ENCODE results near the gene SYT17. TPM values are rescaled to one million over a fixed set of nuclear protein-coding genes. Genes with fewer than 3 reads are reported as not detected.
A peak's percentile ranks its signal among the peaks of the same experiment; 100 is the strongest.

SYT17 gene
- total and polyA plus RNA-seq, 10 of the 15 experiments (the other 5 are each of a cell fraction or from before 2014, with no cell fraction given), result 3.7 to 12.3 (median 5.0) TPM

DNA sequence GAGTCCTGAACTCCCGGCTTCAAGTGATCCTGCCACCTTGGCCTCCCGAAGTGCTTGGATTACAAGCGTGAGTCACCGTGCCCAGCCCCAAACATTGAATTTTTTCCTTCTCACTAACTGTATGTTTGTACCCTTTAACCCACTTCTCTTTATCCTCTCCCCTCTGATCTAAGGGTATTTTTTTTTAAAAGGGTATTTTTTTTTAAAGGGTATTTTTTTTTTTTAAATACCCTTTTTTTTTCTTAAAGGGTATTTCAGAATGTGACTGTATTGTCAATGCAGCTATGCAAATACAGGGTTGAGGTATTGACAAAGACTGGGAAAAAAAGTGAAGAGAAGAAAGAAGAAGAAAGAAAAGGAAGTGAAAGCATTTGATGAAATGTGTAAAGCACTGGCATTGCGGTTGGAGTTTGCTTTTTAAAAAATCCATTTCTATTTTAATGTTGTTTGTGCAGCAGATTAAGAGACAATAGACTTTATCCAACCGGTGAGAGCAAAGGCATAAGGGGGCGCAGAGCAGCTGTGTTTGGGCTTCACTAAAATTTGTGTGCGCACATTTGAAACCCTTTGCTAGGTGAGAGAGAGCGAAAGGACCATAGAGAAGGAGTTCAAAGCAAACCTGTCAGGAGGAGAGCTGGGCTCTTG, 42.4 kb downstream of the SYT17 start (continued):
- TF ChIP-seq, protein P1, sequence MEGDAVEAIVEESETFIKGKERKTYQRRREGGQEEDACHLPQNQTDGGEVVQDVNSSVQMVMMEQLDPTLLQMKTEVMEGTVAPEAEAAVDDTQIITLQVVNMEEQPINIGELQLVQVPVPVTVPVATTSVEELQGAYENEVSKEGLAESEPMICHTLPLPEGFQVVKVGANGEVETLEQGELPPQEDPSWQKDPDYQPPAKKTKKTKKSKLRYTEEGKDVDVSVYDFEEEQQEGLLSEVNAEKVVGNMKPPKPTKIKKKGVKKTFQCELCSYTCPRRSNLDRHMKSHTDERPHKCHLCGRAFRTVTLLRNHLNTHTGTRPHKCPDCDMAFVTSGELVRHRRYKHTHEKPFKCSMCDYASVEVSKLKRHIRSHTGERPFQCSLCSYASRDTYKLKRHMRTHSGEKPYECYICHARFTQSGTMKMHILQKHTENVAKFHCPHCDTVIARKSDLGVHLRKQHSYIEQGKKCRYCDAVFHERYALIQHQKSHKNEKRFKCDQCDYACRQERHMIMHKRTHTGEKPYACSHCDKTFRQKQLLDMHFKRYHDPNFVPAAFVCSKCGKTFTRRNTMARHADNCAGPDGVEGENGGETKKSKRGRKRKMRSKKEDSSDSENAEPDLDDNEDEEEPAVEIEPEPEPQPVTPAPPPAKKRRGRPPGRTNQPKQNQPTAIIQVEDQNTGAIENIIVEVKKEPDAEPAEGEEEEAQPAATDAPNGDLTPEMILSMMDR (IDR thresholded peaks at IDR 0.05 in 2 of 3, conservative IDR thresholded peaks at IDR 0.05 in 1 of 3; ENCODE audit: control insufficient read depth in 2 of 3, extremely low read depth in 1 of 3, insufficient read depth in 1 of 3, low read depth in 3 of 3, low read length in 3 of 3), result peak in 1 of 3 experiments; percentile 25; a peak in 2 of 6 replicates
- TF ChIP-seq TCF3 (IDR thresholded peaks at IDR 0.05; ENCODE audit: borderline replicate concordance, insufficient read depth, low read depth, low read length), result 0 out of 2 replicates have a peak, but pooled peaks have one; percentile 31

DNA sequence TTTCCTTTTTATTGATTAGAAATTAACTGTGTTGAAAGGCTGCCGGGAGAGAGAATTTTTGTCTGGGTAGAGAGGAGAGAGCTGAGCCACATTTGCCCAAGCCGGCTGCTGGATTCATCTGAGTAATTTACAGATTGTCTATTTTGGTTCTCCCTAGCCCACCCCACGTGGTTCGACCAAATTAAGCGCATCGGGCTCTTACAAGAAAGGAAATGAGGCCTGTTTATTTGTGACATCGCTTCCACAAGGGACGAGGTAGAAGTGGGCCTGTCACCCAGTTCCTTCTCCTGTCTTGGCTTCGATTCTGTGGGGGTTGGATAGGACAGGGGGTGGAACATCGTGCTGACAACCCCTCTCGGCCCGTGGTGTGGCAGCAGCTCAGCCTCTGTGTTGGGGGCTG, 42.9 kb downstream of the SYT17 start:
- DNase-seq (ENCODE audit: low read depth, low spot score) (peak; percentile 63), FAIRE-seq (peak; percentile 41), ATAC-seq (peak; percentile 76)
- Histone ChIP-seq H3K36me3 (ENCODE audit: control insufficient read depth in 2 of 2, insufficient read depth in 2 of 2, low read length in 1 of 2) (no peaks in the 10 kb centered on the region), H2AFZ (ENCODE audit: control insufficient read depth, low read depth, low read length) (peak overlapping the region; percentile 89), H4K20me1 (ENCODE audit: control insufficient read depth, insufficient read depth) (no peaks in the 10 kb centered on the region), H3K4me2 (ENCODE audit: control insufficient read depth, insufficient read depth) (peak overlapping the region; percentile 96), H3K9me3 (replicated peaks; ENCODE audit: control insufficient read depth, insufficient read depth, low read length) (peaks cover 31% of the 10 kb centered on the region; the same call in 2 of the 3 replicates), H3K27me3 (replicated peaks in 1 of 2; ENCODE audit: control insufficient read depth in 2 of 2, insufficient read depth in 2 of 2, low read length in 1 of 2) (no peaks in the 10 kb centered on the region), H3K4me1 (ENCODE audit: control insufficient read depth, insufficient read depth, low read length) (peaks cover 13% of the 10 kb centered on the region), H3K79me2 (ENCODE audit: control insufficient read depth, insufficient read depth, low read length) (peaks cover 1% of the 10 kb centered on the region; the same call in 1 of the 2 replicates), H3K9ac (ENCODE audit: control insufficient read depth, insufficient read depth, low read length) (peak overlapping the region; percentile 85), H3K4me3 (peak overlapping the region; percentile 49), H3K27ac (ENCODE audit: control insufficient read depth, insufficient read depth) (peak overlapping the region; percentile 99)
- TSS peak; percentile 88 for BruUV-seq (replicated peaks)
- ChIA-PET SMC1A (ENCODE audit: uncharacterized antibody, unreplicated experiment) (interaction anchor here (0.6 to 1.4 kb wide), 13 partner anchors 15 to 1272 kb away, joined by 3 to 7 read pairs (median 3); partner anchors contain the start of gene VPS35L), POLR2A (interaction anchor here (0.6 to 1.1 kb wide), 3 partner anchors 61 to 83 kb away, joined by 3 read pairs; no protein-coding TSS in a partner anchor), CTCF (interaction anchor here (0.6 to 2.3 kb wide), 9 partner anchors 12 to 291 kb away, joined by 3 to 7 read pairs (median 4); no protein-coding TSS in a partner anchor), RAD21 (ENCODE audit: unreplicated experiment) (interaction anchor here (0.9 to 1.9 kb wide), 6 partner anchors 17 to 292 kb away, joined by 3 to 6 read pairs (median 4); no protein-coding TSS in a partner anchor)
- in situ Hi-C loops (cut with MboI) (no loop called here), intact Hi-C loops (cut with micrococcal nuclease; ENCODE audit: unreplicated experiment) (loop anchor here (1.0 to 2.0 kb wide), 2 partner anchors 44 to 83 kb away; no protein-coding TSS in a partner anchor)
- 1% methylated on average over 12 of the region's 12 CpGs for WGBS (ENCODE audit: insufficient coverage, insufficient replicate concordance, low lambda C conversion rate, missing lambda C conversion rate)
- TF ChIP-seq JUNB (IDR thresholded peaks at IDR 0.05) (peak; percentile 12; the same call in 1 of the 2 replicates), RAD51 (IDR thresholded peaks at IDR 0.05) (peak; percentile 79), BACH1 (IDR thresholded peaks at IDR 0.05; ENCODE audit: borderline replicate concordance) (no peak), SREBF1 (IDR thresholded peaks at IDR 0.05; ENCODE audit: low read length) (no peak), CREB1 (IDR thresholded peaks at IDR 0.05; ENCODE audit: low read depth) (peak; percentile 52; the same call in 1 of the 2 replicates), ZBED1 (IDR thresholded peaks at IDR 0.05; ENCODE audit: borderline replicate concordance) (0 out of 2 replicates have a peak, but pooled peaks have one; percentile 49)
- TF ChIP-seq, protein P2, sequence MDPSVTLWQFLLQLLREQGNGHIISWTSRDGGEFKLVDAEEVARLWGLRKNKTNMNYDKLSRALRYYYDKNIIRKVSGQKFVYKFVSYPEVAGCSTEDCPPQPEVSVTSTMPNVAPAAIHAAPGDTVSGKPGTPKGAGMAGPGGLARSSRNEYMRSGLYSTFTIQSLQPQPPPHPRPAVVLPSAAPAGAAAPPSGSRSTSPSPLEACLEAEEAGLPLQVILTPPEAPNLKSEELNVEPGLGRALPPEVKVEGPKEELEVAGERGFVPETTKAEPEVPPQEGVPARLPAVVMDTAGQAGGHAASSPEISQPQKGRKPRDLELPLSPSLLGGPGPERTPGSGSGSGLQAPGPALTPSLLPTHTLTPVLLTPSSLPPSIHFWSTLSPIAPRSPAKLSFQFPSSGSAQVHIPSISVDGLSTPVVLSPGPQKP (IDR thresholded peaks at IDR 0.05; ENCODE audit: low read depth, low read length), result no peak
- TF ChIP-seq, protein P3, sequence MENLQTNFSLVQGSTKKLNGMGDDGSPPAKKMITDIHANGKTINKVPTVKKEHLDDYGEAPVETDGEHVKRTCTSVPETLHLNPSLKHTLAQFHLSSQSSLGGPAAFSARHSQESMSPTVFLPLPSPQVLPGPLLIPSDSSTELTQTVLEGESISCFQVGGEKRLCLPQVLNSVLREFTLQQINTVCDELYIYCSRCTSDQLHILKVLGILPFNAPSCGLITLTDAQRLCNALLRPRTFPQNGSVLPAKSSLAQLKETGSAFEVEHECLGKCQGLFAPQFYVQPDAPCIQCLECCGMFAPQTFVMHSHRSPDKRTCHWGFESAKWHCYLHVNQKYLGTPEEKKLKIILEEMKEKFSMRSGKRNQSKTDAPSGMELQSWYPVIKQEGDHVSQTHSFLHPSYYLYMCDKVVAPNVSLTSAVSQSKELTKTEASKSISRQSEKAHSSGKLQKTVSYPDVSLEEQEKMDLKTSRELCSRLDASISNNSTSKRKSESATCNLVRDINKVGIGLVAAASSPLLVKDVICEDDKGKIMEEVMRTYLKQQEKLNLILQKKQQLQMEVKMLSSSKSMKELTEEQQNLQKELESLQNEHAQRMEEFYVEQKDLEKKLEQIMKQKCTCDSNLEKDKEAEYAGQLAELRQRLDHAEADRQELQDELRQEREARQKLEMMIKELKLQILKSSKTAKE (IDR thresholded peaks at IDR 0.05; ENCODE audit: low read depth, poor library complexity, severe bottlenecking), result no peak
- TF ChIP-seq, protein P4, sequence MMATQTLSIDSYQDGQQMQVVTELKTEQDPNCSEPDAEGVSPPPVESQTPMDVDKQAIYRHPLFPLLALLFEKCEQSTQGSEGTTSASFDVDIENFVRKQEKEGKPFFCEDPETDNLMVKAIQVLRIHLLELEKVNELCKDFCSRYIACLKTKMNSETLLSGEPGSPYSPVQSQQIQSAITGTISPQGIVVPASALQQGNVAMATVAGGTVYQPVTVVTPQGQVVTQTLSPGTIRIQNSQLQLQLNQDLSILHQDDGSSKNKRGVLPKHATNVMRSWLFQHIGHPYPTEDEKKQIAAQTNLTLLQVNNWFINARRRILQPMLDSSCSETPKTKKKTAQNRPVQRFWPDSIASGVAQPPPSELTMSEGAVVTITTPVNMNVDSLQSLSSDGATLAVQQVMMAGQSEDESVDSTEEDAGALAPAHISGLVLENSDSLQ (IDR thresholded peaks at IDR 0.05), result 0 out of 2 replicates have a peak, but pooled peaks have one; percentile 5

All from GM12878 (cell line).